Trophoblast cell (in vitro differentiated cells and primary cell): ENCODE data around the gene FAM13A.

Experiments
- DNase-seq, 2 donors: peaks; one replicate each; pipeline ENCODE4 v3.0.0-alpha.2; 2016
- H2AFZ ChIP-seq: 2 replicates; pipeline ENCODE4 v1.6.1; 2013; ENCODE audit warnings: low read length, moderate library complexity, mild to moderate bottlenecking; ENCODE audit not compliant: insufficient read depth, poor library complexity
- H2AK5ac ChIP-seq: 2 replicates; pipeline ENCODE4 v1.6.1; 2013; ENCODE audit warnings: mild to moderate bottlenecking, low read length
- H2BK120ac ChIP-seq: 2 replicates; pipeline ENCODE4 v1.6.1; 2013; ENCODE audit warnings: low read length, mild to moderate bottlenecking, moderate library complexity; ENCODE audit not compliant: insufficient read depth, poor library complexity
- H2BK12ac ChIP-seq: 2 replicates; pipeline ENCODE4 v1.6.1; 2013; ENCODE audit warnings: mild to moderate bottlenecking, low read length, moderate library complexity
- H2BK5ac ChIP-seq: 2 replicates; pipeline ENCODE4 v1.6.1; 2013; ENCODE audit warnings: low read length, low read depth, moderate library complexity, mild to moderate bottlenecking; ENCODE audit not compliant: poor library complexity
- H3K14ac ChIP-seq: 2 replicates; pipeline ENCODE4 v1.6.1; 2013; ENCODE audit warnings: mild to moderate bottlenecking, low read length
- H3K18ac ChIP-seq: 2 replicates; pipeline ENCODE4 v1.6.1; 2013; ENCODE audit warnings: mild to moderate bottlenecking, low read length
- H3K23ac ChIP-seq: 2 replicates; pipeline ENCODE4 v1.6.1; 2013; ENCODE audit warnings: low read length
- H3K27ac ChIP-seq: 2 replicates; pipeline ENCODE4 v1.5.1; 2013; ENCODE audit warnings: low read depth, mild to moderate bottlenecking, inconsistent platforms, low read length, moderate library complexity
- H3K27me3 ChIP-seq: 2 replicates; pipeline ENCODE4 v1.6.1; 2013; ENCODE audit warnings: inconsistent platforms, mild to moderate bottlenecking, low read length, moderate library complexity; ENCODE audit not compliant: insufficient read depth
- H3K36me3 ChIP-seq, 2 experiments: 1 replicate in 1 of 2; 2 replicates in 1 of 2; pipeline ENCODE4 v1.6.1; 2013; ENCODE audit warnings: low read length in 2 of 2, mild to moderate bottlenecking in 2 of 2, moderate library complexity in 1 of 2; ENCODE audit not compliant: insufficient read depth in 2 of 2, control insufficient read depth in 1 of 2
- H3K4ac ChIP-seq: 2 replicates; pipeline ENCODE4 v1.6.1; 2013; ENCODE audit warnings: low read depth, mild to moderate bottlenecking, low read length, moderate library complexity
- H3K4me1 ChIP-seq, 2 experiments: 1 replicate in 1 of 2; 2 replicates in 1 of 2; pipeline ENCODE4 v1.6.1; 2013; ENCODE audit warnings: low read length in 2 of 2, mild to moderate bottlenecking in 2 of 2, moderate library complexity in 1 of 2; ENCODE audit not compliant: insufficient read depth in 2 of 2, control insufficient read depth in 1 of 2
- H3K4me2 ChIP-seq: 2 replicates; pipeline ENCODE4 v1.6.1; 2013; ENCODE audit warnings: inconsistent platforms, mild to moderate bottlenecking, low read length, moderate library complexity
- H3K4me3 ChIP-seq: 2 replicates; pipeline ENCODE4 v1.5.1; 2013; ENCODE audit warnings: mild to moderate bottlenecking, low read depth, low read length, inconsistent platforms
- H3K79me1 ChIP-seq: one replicate; pipeline ENCODE4 v1.6.1; 2013; ENCODE audit warnings: low read length
- H3K79me2 ChIP-seq: 2 replicates; pipeline ENCODE4 v1.6.1; 2013; ENCODE audit warnings: low read length, mild to moderate bottlenecking; ENCODE audit not compliant: control insufficient read depth, insufficient read depth, poor library complexity
- H3K9ac ChIP-seq: 2 replicates; pipeline ENCODE4 v1.6.1; 2013; ENCODE audit warnings: mild to moderate bottlenecking, low read length
- H3K9me3 ChIP-seq: 2 replicates; pipeline ENCODE4 v1.6.1; 2013; ENCODE audit warnings: low read depth, mild to moderate bottlenecking, control low read depth, inconsistent platforms, low read length; ENCODE audit not compliant: insufficient read depth
- H4K12ac ChIP-seq: 2 replicates; pipeline ENCODE4 v1.6.1; 2013; ENCODE audit warnings: low read depth, mild to moderate bottlenecking, low read length, moderate library complexity
- H4K8ac ChIP-seq: 2 replicates; pipeline ENCODE4 v1.6.1; 2013; ENCODE audit warnings: low read depth, mild to moderate bottlenecking, low read length, moderate library complexity
- H4K91ac ChIP-seq: one replicate; pipeline ENCODE4 v1.6.1; 2013; ENCODE audit warnings: low read depth, mild to moderate bottlenecking, low read length, moderate library complexity
- WGBS: extraction: QIAGEN DNeasy Blood & Tissue Kit; methylation state at CpG from one replicate; pipeline ENCODE4 v1.1.7; 2013; ENCODE audit warnings: missing lambda C conversion rate; ENCODE audit not compliant: insufficient read length, insufficient coverage; ENCODE audit errors: extremely low coverage; 5-methylcytosine and 5-hydroxymethylcytosine counted together

FAM13A gene

GRCh38 chr4:88843067-88843685 lies 213.8 kb downstream of the FAM13A start:
- H3K79me2 ChIP-seq: no peaks in the 10 kb centered on the region
- H2BK120ac ChIP-seq: no peak overlapping the region
- H3K36me3 ChIP-seq: no peaks in the 10 kb centered on the region
- no peak overlapping the region for H4K12ac ChIP-seq
- H3K14ac ChIP-seq: no peak overlapping the region
- H4K91ac ChIP-seq: no peak overlapping the region
- H2AFZ ChIP-seq: no peak overlapping the region
- no peak overlapping the region for H3K23ac ChIP-seq
- H4K8ac ChIP-seq: no peak overlapping the region
- H3K18ac ChIP-seq: no peak overlapping the region
- DNase-seq: no peak
- H3K27ac ChIP-seq: no peak overlapping the region
- H3K27me3 ChIP-seq: no peaks in the 10 kb centered on the region
- no peak overlapping the region for H3K9ac ChIP-seq
- H3K4me2 ChIP-seq: no peak overlapping the region
- no peak overlapping the region for H2AK5ac ChIP-seq
- no peak overlapping the region for H3K4me3 ChIP-seq
- no peaks in the 10 kb centered on the region for H3K9me3 ChIP-seq
- H2BK12ac ChIP-seq: no peak overlapping the region
- H2BK5ac ChIP-seq: no peak overlapping the region
- no CpG with 5 or more reads among the region's 8 CpGs for WGBS
- no peaks in the 10 kb centered on the region for H3K79me1 ChIP-seq
- no peak overlapping the region for H3K4ac ChIP-seq
- no peaks in the 10 kb centered on the region for H3K4me1 ChIP-seq

GRCh38 chr4:88841635-88842034 lies 215.3 kb downstream of the FAM13A start:
- DNase-seq: no peak
- Histone ChIP-seq H2AK5ac (no peak overlapping the region), H2BK12ac (no peak overlapping the region), H3K4me2 (no peak overlapping the region), H3K79me1 (no peaks in the 10 kb centered on the region), H3K18ac (no peak overlapping the region), H4K12ac (no peak overlapping the region), H2BK120ac (no peak overlapping the region), H3K79me2 (no peaks in the 10 kb centered on the region), H3K4ac (no peak overlapping the region), H3K36me3 (no peaks in the 10 kb centered on the region), H4K91ac (no peak overlapping the region), H3K23ac (no peak overlapping the region), H3K27me3 (no peaks in the 10 kb centered on the region), H3K9me3 (no peaks in the 10 kb centered on the region), H3K14ac (no peak overlapping the region), H3K4me3 (no peak overlapping the region), H3K9ac (no peak overlapping the region), H4K8ac (no peak overlapping the region), H2AFZ (no peak overlapping the region), H3K4me1 (no peaks in the 10 kb centered on the region), H2BK5ac (no peak overlapping the region), H3K27ac (no peak overlapping the region)
- no CpG with 5 or more reads among the region's 4 CpGs for WGBS

- Histone ChIP-seq H3K9me3 (no peaks in the 10 kb centered on the region), H3K36me3 (no peaks in the 10 kb centered on the region)
- DNase-seq: peak in 1 of 2 donors; percentile 14
These were observed 220.8 kb downstream of the FAM13A start for GRCh38 chr4:88836216-88836615.

GRCh38 chr4:88831031-88831430 lies 226.0 kb downstream of the FAM13A start:
- no peaks in the 10 kb centered on the region for H3K79me1 ChIP-seq
- no peak overlapping the region for H3K4me3 ChIP-seq
- H3K18ac ChIP-seq: no peak overlapping the region
- WGBS: no CpG with 5 or more reads among the region's 4 CpGs
- H2BK120ac ChIP-seq: no peak overlapping the region
- H3K14ac ChIP-seq: no peak overlapping the region
- no peaks in the 10 kb centered on the region for H3K36me3 ChIP-seq
- H3K27me3 ChIP-seq: no peaks in the 10 kb centered on the region
- H3K9me3 ChIP-seq: no peaks in the 10 kb centered on the region
- no peak overlapping the region for H4K91ac ChIP-seq
- H2AFZ ChIP-seq: no peak overlapping the region
- H3K23ac ChIP-seq: no peak overlapping the region
- no peak for DNase-seq
- no peak overlapping the region for H4K12ac ChIP-seq
- H3K4me1 ChIP-seq: no peaks in the 10 kb centered on the region
- no peaks in the 10 kb centered on the region for H3K79me2 ChIP-seq
- no peak overlapping the region for H3K4me2 ChIP-seq
- H3K9ac ChIP-seq: no peak overlapping the region
- H2BK5ac ChIP-seq: no peak overlapping the region
- no peak overlapping the region for H3K27ac ChIP-seq
- H3K4ac ChIP-seq: no peak overlapping the region
- no peak overlapping the region for H4K8ac ChIP-seq
- no peak overlapping the region for H2BK12ac ChIP-seq
- no peak overlapping the region for H2AK5ac ChIP-seq

More at GRCh38 chr4:88836216-88836615, 220.8 kb downstream of the FAM13A start:
- no peak overlapping the region for H3K4ac ChIP-seq
- no peak overlapping the region for H4K12ac ChIP-seq
- H3K79me2 ChIP-seq: no peaks in the 10 kb centered on the region
- H3K9ac ChIP-seq: no peak overlapping the region
- no peak overlapping the region for H2BK12ac ChIP-seq
- H3K4me3 ChIP-seq: no peak overlapping the region
- no peak overlapping the region for H3K18ac ChIP-seq
- no peaks in the 10 kb centered on the region for H3K4me1 ChIP-seq
- H3K4me2 ChIP-seq: no peak overlapping the region
- no peak overlapping the region for H2BK120ac ChIP-seq
- no peak overlapping the region for H2AFZ ChIP-seq
- H3K27me3 ChIP-seq: no peaks in the 10 kb centered on the region
- H4K8ac ChIP-seq: no peak overlapping the region
- H3K79me1 ChIP-seq: no peaks in the 10 kb centered on the region
- no peak overlapping the region for H3K14ac ChIP-seq
- no peak overlapping the region for H3K27ac ChIP-seq
- H3K23ac ChIP-seq: no peak overlapping the region
- no peak overlapping the region for H2AK5ac ChIP-seq
- no peak overlapping the region for H2BK5ac ChIP-seq
- H4K91ac ChIP-seq: no peak overlapping the region
